ENCODE measurements around the gene DENND1A.

DNA sequence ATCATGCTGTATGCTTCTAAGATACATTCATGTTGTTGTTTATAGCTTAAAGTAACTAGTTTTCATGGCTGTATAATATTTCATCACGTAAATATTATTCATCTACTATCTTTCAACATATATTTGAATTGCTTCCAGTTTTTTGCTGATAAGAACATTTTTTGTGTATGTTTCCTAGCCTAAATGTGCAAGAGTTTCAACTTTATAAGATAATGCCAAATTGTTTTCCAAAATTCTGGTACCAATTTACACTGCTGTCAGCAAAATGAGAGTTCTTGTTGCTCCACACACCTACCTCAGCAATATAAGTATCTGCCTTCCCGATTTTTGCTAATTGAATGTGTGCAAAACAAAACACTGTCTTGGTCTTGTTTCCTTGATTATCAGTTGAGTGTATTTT, 395.6 kb downstream of the DENND1A start:
- TF ChIP-seq SP1 (IDR thresholded peaks at IDR 0.05) (no peak), FOXM1 (IDR thresholded peaks at IDR 0.05; ENCODE audit: borderline replicate concordance) (no peak)
- TF ChIP-seq, protein P1, sequence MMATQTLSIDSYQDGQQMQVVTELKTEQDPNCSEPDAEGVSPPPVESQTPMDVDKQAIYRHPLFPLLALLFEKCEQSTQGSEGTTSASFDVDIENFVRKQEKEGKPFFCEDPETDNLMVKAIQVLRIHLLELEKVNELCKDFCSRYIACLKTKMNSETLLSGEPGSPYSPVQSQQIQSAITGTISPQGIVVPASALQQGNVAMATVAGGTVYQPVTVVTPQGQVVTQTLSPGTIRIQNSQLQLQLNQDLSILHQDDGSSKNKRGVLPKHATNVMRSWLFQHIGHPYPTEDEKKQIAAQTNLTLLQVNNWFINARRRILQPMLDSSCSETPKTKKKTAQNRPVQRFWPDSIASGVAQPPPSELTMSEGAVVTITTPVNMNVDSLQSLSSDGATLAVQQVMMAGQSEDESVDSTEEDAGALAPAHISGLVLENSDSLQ (IDR thresholded peaks at IDR 0.05) = no peak

All from HEK293T (cell line).